Measurements from ENCODE around the gene ZNF444.

Gene ZNF444

GRCh38 chr19:56123266-56123891 is 17.7 kb upstream of the ZNF444 start:
- DNase-seq = no peak

- no peak for DNase-seq
Observed at GRCh38 chr19:56124578-56124977, 16.5 kb upstream of the ZNF444 start.

GRCh38 chr19:56125806-56126590 is 15.1 kb upstream of the ZNF444 start:
- DNase-seq = no peak

GRCh38 chr19:56126983-56127780 is 13.9 kb upstream of the ZNF444 start:
- DNase-seq = no peak

- DNase-seq = no peak
Observed at GRCh38 chr19:56130006-56130405, 11.1 kb upstream of the ZNF444 start.

- DNase-seq = no peak
Observed at GRCh38 chr19:56131651-56132050, 9.4 kb upstream of the ZNF444 start.

GRCh38 chr19:56132316-56132822 is 8.7 kb upstream of the ZNF444 start:
- DNase-seq = no peak

GRCh38 chr19:56133858-56134653 is 7.0 kb upstream of the ZNF444 start:
- no peak for DNase-seq

GRCh38 chr19:56134654-56134921 is 6.5 kb upstream of the ZNF444 start:
- DNase-seq = no peak

- no peak for DNase-seq
Observed at GRCh38 chr19:56136362-56136761, 4.7 kb upstream of the ZNF444 start.

GRCh38 chr19:56137405-56137804 is 3.7 kb upstream of the ZNF444 start:
- no peak for DNase-seq

GRCh38 chr19:56138069-56138468 is 3.0 kb upstream of the ZNF444 start:
- DNase-seq = no peak

GRCh38 chr19:56139847-56140582 is 1.1 kb upstream of the ZNF444 start:
- DNase-seq = no peak

- peak; percentile 66 for DNase-seq
Observed at GRCh38 chr19:56141417-56141993, 418 bp downstream of the ZNF444 start.

- no peak for DNase-seq
Observed at GRCh38 chr19:56142087-56142787, 1.1 kb downstream of the ZNF444 start.

- no peak for DNase-seq
Observed at GRCh38 chr19:56142897-56143434, 1.9 kb downstream of the ZNF444 start.

- no peak for DNase-seq
Observed at GRCh38 chr19:56144376-56144775, 3.3 kb downstream of the ZNF444 start.

GRCh38 chr19:56144831-56145230 is 3.7 kb downstream of the ZNF444 start:
- DNase-seq = no peak

GRCh38 chr19:56145698-56146097 is 4.6 kb downstream of the ZNF444 start:
- DNase-seq = no peak

- no peak for DNase-seq
Observed at GRCh38 chr19:56146904-56147303, 5.8 kb downstream of the ZNF444 start.

- DNase-seq = no peak
Observed at GRCh38 chr19:56147307-56147706, 6.2 kb downstream of the ZNF444 start.
